Progenitor cell of endocrine pancreas (in vitro differentiated cells): ENCODE results near the gene MT4. TPM values are rescaled to one million over a fixed set of nuclear protein-coding genes. Genes with fewer than 3 reads are reported as not detected.

ENCODE experiments used
- DNase-seq: peaks from one replicate; pipeline ENCODE4 v3.0.0; 2021; ENCODE audit warnings: low spot score; ENCODE audit not compliant: unreplicated experiment
- H3K27ac Mint-ChIP-seq: 2 replicates; pipeline ENCODE4 v1.8.0; 2021; ENCODE audit warnings: mild to moderate bottlenecking, moderate library complexity, mixed read lengths
- H3K27me3 Mint-ChIP-seq: 2 replicates; pipeline ENCODE4 v1.8.0; 2021; ENCODE audit warnings: mixed read lengths
- H3K36me3 Mint-ChIP-seq: 2 replicates; pipeline ENCODE4 v1.8.0; 2022; ENCODE audit warnings: mixed read lengths; ENCODE audit not compliant: insufficient read depth
- H3K4me1 Mint-ChIP-seq: 2 replicates; pipeline ENCODE4 v1.8.0; 2021; ENCODE audit warnings: low read depth, mixed read lengths
- H3K4me3 Mint-ChIP-seq: 2 replicates; pipeline ENCODE4 v1.8.0; 2021; ENCODE audit warnings: low read depth, mild to moderate bottlenecking, moderate library complexity, mixed read lengths
- H3K9me3 Mint-ChIP-seq: 2 replicates; pipeline ENCODE4 v1.8.0; 2021; ENCODE audit warnings: low read depth, mixed read lengths
- CTCF ChIP-seq: fragments of 200-600 bp; sonication (generic); IDR thresholded peaks from one replicate; pipeline ENCODE4 v1.5.0; 2021; ENCODE audit warnings: antibody characterized with exemption, mild to moderate bottlenecking; ENCODE audit not compliant: unreplicated experiment
- total RNA-seq: library from RNA; stranded (reverse); gene quantifications from 2 replicates; pipeline ENCODE4 v1.2.1, GENCODE V29; 2021

MT4 gene
- total RNA-seq, 1 donor from 2014 or later = not detected

- no peak overlapping the region for H3K4me3 Mint-ChIP-seq
- no peak for TF ChIP-seq CTCF
- no peak overlapping the region for H3K27ac Mint-ChIP-seq
- no peaks in the 10 kb centered on the region for H3K36me3 Mint-ChIP-seq
- no peak for DNase-seq
- H3K4me1 Mint-ChIP-seq = no peaks in the 10 kb centered on the region
- H3K9me3 Mint-ChIP-seq = no peaks in the 10 kb centered on the region
- H3K27me3 Mint-ChIP-seq = peaks cover 35% of the 10 kb centered on the region
These were observed 5.8 kb upstream of the MT4 start for GRCh38 chr16:56559109-56559508.

GRCh38 chr16:56560447-56560846 is 4.4 kb upstream of the MT4 start:
- Mint-ChIP-seq H3K27ac (no peak overlapping the region), H3K9me3 (no peaks in the 10 kb centered on the region), H3K27me3 (peaks cover 29% of the 10 kb centered on the region), H3K36me3 (no peaks in the 10 kb centered on the region), H3K4me3 (no peak overlapping the region), H3K4me1 (no peaks in the 10 kb centered on the region)
- no peak for TF ChIP-seq CTCF
- no peak for DNase-seq

GRCh38 chr16:56561126-56561525 is 3.7 kb upstream of the MT4 start:
- no peak overlapping the region for H3K4me3 Mint-ChIP-seq
- no peaks in the 10 kb centered on the region for H3K4me1 Mint-ChIP-seq
- no peak overlapping the region for H3K27ac Mint-ChIP-seq
- no peaks in the 10 kb centered on the region for H3K9me3 Mint-ChIP-seq
- no peak for DNase-seq
- H3K27me3 Mint-ChIP-seq = peaks cover 28% of the 10 kb centered on the region
- no peaks in the 10 kb centered on the region for H3K36me3 Mint-ChIP-seq
- TF ChIP-seq CTCF = no peak

- no peak overlapping the region for H3K27ac Mint-ChIP-seq
- peaks cover 19% of the 10 kb centered on the region for H3K27me3 Mint-ChIP-seq
These were observed 5.1 kb downstream of the MT4 start for GRCh38 chr16:56569971-56570370.

GRCh38 chr16:56571525-56571924 is 6.7 kb downstream of the MT4 start:
- H3K27me3 Mint-ChIP-seq = peaks cover 22% of the 10 kb centered on the region
- H3K4me3 Mint-ChIP-seq = no peak overlapping the region
- H3K9me3 Mint-ChIP-seq = peaks cover 8% of the 10 kb centered on the region
- TF ChIP-seq CTCF = no peak
- DNase-seq = no peak
- H3K27ac Mint-ChIP-seq = no peak overlapping the region
- no peaks in the 10 kb centered on the region for H3K36me3 Mint-ChIP-seq
- H3K4me1 Mint-ChIP-seq = no peaks in the 10 kb centered on the region

More at GRCh38 chr16:56569971-56570370, 5.1 kb downstream of the MT4 start:
- H3K9me3 Mint-ChIP-seq = peaks cover 5% of the 10 kb centered on the region
- DNase-seq = no peak
- H3K36me3 Mint-ChIP-seq = no peaks in the 10 kb centered on the region
- TF ChIP-seq CTCF = no peak
- H3K4me3 Mint-ChIP-seq = no peak overlapping the region
- no peaks in the 10 kb centered on the region for H3K4me1 Mint-ChIP-seq
